ENCODE results near the gene SLC12A4.

The SLC12A4 gene

GRCh38 chr16:67951485-67951884, 17.0 kb downstream of the SLC12A4 start:
- Histone ChIP-seq H3K9me3 (ENCODE audit: severe bottlenecking) (no peaks in the 10 kb centered on the region), H3K4me3 (ENCODE audit: low read depth, low read length) (no peak overlapping the region), H3K27ac (no peak overlapping the region), H3K27me3 (ENCODE audit: insufficient read depth, low read depth, severe bottlenecking) (no peaks in the 10 kb centered on the region), H3K36me3 (peaks cover 2% of the 10 kb centered on the region; the same call in 1 of the 2 replicates)
- no peak for TF ChIP-seq CTCF (IDR thresholded peaks at IDR 0.05; ENCODE audit: low read depth, low read length)
- no peak for DNase-seq

GRCh38 chr16:67950335-67950843, 18.0 kb downstream of the SLC12A4 start:
- H3K27me3 ChIP-seq (ENCODE audit: insufficient read depth, low read depth, severe bottlenecking), result no peaks in the 10 kb centered on the region

GRCh38 chr16:67949645-67950044, 18.8 kb downstream of the SLC12A4 start:
- Histone ChIP-seq H3K36me3 (peaks cover 2% of the 10 kb centered on the region; the same call in 1 of the 2 replicates), H3K9me3 (ENCODE audit: severe bottlenecking) (no peaks in the 10 kb centered on the region), H3K27me3 (ENCODE audit: insufficient read depth, low read depth, severe bottlenecking) (no peaks in the 10 kb centered on the region), H3K4me3 (ENCODE audit: low read depth, low read length) (no peak overlapping the region), H3K27ac (no peak overlapping the region)
- no peak for TF ChIP-seq CTCF (IDR thresholded peaks at IDR 0.05; ENCODE audit: low read depth, low read length)
- no peak for DNase-seq

More at GRCh38 chr16:67950335-67950843, 18.0 kb downstream of the SLC12A4 start:
- Histone ChIP-seq H3K9me3 (ENCODE audit: severe bottlenecking) (no peaks in the 10 kb centered on the region), H3K36me3 (peaks cover 2% of the 10 kb centered on the region; the same call in 1 of the 2 replicates), H3K4me3 (ENCODE audit: low read depth, low read length) (no peak overlapping the region), H3K27ac (no peak overlapping the region)
- DNase-seq, result no peak
- no peak for TF ChIP-seq CTCF (IDR thresholded peaks at IDR 0.05; ENCODE audit: low read depth, low read length)

GRCh38 chr16:67948015-67948414, 20.4 kb downstream of the SLC12A4 start:
- Histone ChIP-seq H3K27ac (no peak overlapping the region), H3K27me3 (ENCODE audit: insufficient read depth, low read depth, severe bottlenecking) (no peaks in the 10 kb centered on the region), H3K9me3 (ENCODE audit: severe bottlenecking) (no peaks in the 10 kb centered on the region), H3K4me3 (ENCODE audit: low read depth, low read length) (no peak overlapping the region), H3K36me3 (no peaks in the 10 kb centered on the region; the same call in 1 of the 2 replicates)
- DNase-seq, result no peak
- no peak for TF ChIP-seq CTCF (IDR thresholded peaks at IDR 0.05; ENCODE audit: low read depth, low read length)

- TF ChIP-seq CTCF (IDR thresholded peaks at IDR 0.05; ENCODE audit: low read depth, low read length), result no peak
- Histone ChIP-seq H3K36me3 (peaks cover 7% of the 10 kb centered on the region), H3K9me3 (ENCODE audit: severe bottlenecking) (no peaks in the 10 kb centered on the region), H3K27me3 (ENCODE audit: insufficient read depth, low read depth, severe bottlenecking) (no peaks in the 10 kb centered on the region), H3K4me3 (ENCODE audit: low read depth, low read length) (no peak overlapping the region), H3K27ac (no peak overlapping the region)
- no peak for DNase-seq
These were observed 21.4 kb downstream of the SLC12A4 start for GRCh38 chr16:67946966-67947558.

GRCh38 chr16:67946128-67946569, 22.3 kb downstream of the SLC12A4 start:
- H3K4me3 ChIP-seq (ENCODE audit: low read depth, low read length), result no peak overlapping the region
- H3K27ac ChIP-seq, result no peak overlapping the region
- no peak for DNase-seq
- no peaks in the 10 kb centered on the region for H3K9me3 ChIP-seq (ENCODE audit: severe bottlenecking)
- TF ChIP-seq CTCF (IDR thresholded peaks at IDR 0.05; ENCODE audit: low read depth, low read length), result no peak
- no peaks in the 10 kb centered on the region for H3K27me3 ChIP-seq (ENCODE audit: insufficient read depth, low read depth, severe bottlenecking)
- peaks cover 7% of the 10 kb centered on the region for H3K36me3 ChIP-seq

Measured in WERI-Rb-1 (cell line).